BLaER1 (cell line): Measurements from ENCODE around the gene RNU6-7.

ENCODE experiments used
- H3K27ac ChIP-seq: shearing (Covaris generic); formaldehyde crosslinking; 2 replicates; pipeline ENCODE4 v1.8.1; 2022
- H3K27me3 ChIP-seq: shearing (Covaris generic); formaldehyde crosslinking; 2 replicates; pipeline ENCODE4 v1.8.1; 2022
- H3K36me3 ChIP-seq: shearing (Covaris generic); formaldehyde crosslinking; 2 replicates; pipeline ENCODE4 v1.8.1; 2022
- H3K4me1 ChIP-seq: shearing (Covaris generic); formaldehyde crosslinking; 2 replicates; pipeline ENCODE4 v1.8.1; 2022
- H3K4me2 ChIP-seq: shearing (Covaris generic); formaldehyde crosslinking; 2 replicates; pipeline ENCODE4 v1.8.1; 2022
- H3K4me3 ChIP-seq: shearing (Covaris generic); formaldehyde crosslinking; 2 replicates; pipeline ENCODE4 v1.8.1; 2022
- H3K9ac ChIP-seq: shearing (Covaris generic); formaldehyde crosslinking; 2 replicates; pipeline ENCODE4 v1.8.1; 2022
- H3K9me3 ChIP-seq: shearing (Covaris generic); formaldehyde crosslinking; 2 replicates; pipeline ENCODE4 v1.8.1; 2022
- H4K20me1 ChIP-seq: shearing (Covaris generic); formaldehyde crosslinking; 2 replicates; pipeline ENCODE4 v1.8.1; 2022
- Cebpa-rat ChIP-seq: shearing (Covaris generic); IDR thresholded peaks from 2 replicates; pipeline ENCODE4 v1.8.1; 2022

RNU6-7 gene

DNA sequence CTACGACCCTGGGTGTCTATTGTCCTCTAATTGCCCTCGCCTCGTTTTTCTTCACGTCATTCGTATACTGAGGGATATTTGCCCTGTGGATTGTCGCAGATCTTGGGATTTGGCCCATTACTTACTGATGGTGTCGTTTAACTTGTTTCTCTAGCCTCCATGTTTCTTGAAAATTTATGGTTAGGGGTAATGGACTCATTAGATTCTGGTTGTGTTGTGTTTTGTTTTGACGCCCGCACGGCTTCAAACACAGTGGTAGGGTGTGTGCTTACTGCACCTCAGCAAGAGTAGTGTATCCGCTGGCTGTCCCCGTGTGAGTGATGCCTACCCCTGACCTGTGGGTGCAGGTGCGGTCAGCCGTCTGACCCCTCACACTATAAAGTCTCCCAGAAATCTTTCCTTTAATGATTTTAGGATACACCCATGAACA, 2.1 kb downstream of the RNU6-7 start:
- H3K27ac ChIP-seq, result peak overlapping the region; percentile 95; the same call in 1 of the 2 replicates

DNA sequence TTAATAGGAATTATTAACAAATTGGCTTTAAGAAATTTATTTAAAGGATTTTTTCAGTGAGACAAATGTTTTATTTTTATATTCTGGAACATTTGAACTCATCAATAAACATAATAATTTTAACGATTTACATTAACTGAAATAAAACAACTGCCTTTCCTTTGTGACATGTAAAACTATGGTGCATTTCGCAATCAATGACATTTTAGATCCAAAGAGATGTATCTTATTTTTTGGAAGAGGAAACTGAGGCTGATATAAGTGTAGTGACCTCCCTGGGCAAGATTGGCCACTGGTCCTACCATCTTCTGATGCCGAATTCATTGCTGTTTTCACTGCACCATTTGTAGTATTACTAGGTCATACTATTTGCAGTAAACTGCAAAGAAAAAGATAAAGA, 3.7 kb downstream of the RNU6-7 start:
- H3K27ac ChIP-seq, result no peak overlapping the region
- H3K27me3 ChIP-seq, result no peaks in the 10 kb centered on the region
- H3K4me1 ChIP-seq, result peaks cover 16% of the 10 kb centered on the region
- H4K20me1 ChIP-seq, result no peaks in the 10 kb centered on the region
- no peak overlapping the region for H3K9ac ChIP-seq
- H3K4me3 ChIP-seq, result no peak overlapping the region
- no peak; the same call in 1 of the 2 replicates for TF ChIP-seq Cebpa-rat
- H3K36me3 ChIP-seq, result no peaks in the 10 kb centered on the region
- H3K4me2 ChIP-seq, result no peak overlapping the region
- no peaks in the 10 kb centered on the region for H3K9me3 ChIP-seq

More for the DNA sequence above, 2.1 kb downstream of the RNU6-7 start:
- H3K9ac ChIP-seq, result peak overlapping the region; percentile 94
- no peaks in the 10 kb centered on the region for H3K36me3 ChIP-seq
- peaks cover 22% of the 10 kb centered on the region for H3K4me1 ChIP-seq
- H3K27me3 ChIP-seq, result no peaks in the 10 kb centered on the region
- peak overlapping the region; percentile 89 for H3K4me2 ChIP-seq
- H3K4me3 ChIP-seq, result peak overlapping the region; percentile 80
- H3K9me3 ChIP-seq, result no peaks in the 10 kb centered on the region
- no peak for TF ChIP-seq Cebpa-rat
- no peaks in the 10 kb centered on the region for H4K20me1 ChIP-seq

DNA sequence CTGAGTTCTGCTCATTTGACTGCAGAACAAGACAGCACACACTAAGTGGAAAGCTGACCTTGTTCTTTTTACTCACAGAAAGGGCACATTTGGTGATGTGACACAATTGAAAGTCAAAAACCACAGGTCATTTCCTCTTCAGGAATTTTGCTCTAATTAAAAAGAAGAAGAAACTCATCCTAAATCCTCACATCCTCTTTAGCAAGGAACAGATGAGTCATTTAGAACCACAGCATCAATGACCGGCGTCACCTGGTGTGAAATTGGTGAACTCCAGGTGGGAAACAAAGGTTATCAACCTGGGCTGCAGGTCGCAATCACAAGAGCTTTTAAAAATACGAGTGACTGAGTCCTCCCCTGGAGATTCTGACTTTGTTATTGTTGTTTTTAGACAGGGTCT, 4.1 kb downstream of the RNU6-7 start:
- no peak overlapping the region for H3K9ac ChIP-seq
- H3K4me1 ChIP-seq, result peaks cover 16% of the 10 kb centered on the region
- no peaks in the 10 kb centered on the region for H3K36me3 ChIP-seq
- no peak for TF ChIP-seq Cebpa-rat
- H3K4me2 ChIP-seq, result no peak overlapping the region
- no peaks in the 10 kb centered on the region for H3K9me3 ChIP-seq
- no peaks in the 10 kb centered on the region for H3K27me3 ChIP-seq
- H4K20me1 ChIP-seq, result no peaks in the 10 kb centered on the region
- H3K4me3 ChIP-seq, result no peak overlapping the region
- H3K27ac ChIP-seq, result no peak overlapping the region

DNA sequence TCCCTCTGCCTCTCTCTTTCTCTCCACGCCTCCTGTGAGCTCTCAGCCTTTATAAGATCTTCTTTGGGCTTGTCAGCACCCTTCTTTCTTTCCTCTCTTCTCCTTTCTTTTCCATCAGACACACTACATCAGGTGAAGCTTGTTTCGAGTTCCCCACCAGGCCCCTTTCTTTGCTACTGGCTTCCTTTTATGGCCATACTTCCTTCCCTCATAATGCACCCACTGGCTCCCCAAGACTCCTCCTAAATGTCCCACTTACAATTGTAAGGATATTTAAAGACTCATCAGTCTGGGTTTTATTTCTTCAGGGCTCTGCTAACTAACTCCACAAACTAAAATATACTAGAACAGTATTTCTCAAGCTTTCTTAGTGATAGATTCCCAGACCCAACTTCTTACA, 4.7 kb downstream of the RNU6-7 start:
- no peak for TF ChIP-seq Cebpa-rat
- Histone ChIP-seq H4K20me1 (no peaks in the 10 kb centered on the region), H3K27ac (no peak overlapping the region), H3K4me2 (no peak overlapping the region), H3K9me3 (no peaks in the 10 kb centered on the region), H3K4me1 (peaks cover 16% of the 10 kb centered on the region), H3K4me3 (no peak overlapping the region), H3K9ac (no peak overlapping the region), H3K36me3 (no peaks in the 10 kb centered on the region), H3K27me3 (no peaks in the 10 kb centered on the region)

DNA sequence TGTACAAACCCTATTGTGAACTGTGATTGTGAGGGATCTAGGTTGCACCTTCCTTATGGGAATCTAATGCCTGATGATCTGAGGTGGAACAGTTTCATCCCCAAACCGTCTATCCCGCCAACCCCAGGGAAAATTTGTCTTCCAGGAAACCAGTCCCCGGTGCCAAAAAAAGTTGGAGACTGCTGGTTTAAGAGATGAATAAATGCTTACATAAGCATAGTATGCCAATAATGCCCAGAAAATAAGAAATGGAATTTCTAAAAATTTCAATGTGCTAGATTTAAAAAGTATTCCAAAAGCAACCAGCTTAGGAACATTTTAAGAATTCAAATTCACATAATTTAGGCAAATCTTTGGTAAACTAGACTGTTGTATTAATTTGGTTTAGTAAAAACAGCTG, 6.6 kb downstream of the RNU6-7 start:
- no peak for TF ChIP-seq Cebpa-rat
- Histone ChIP-seq H3K4me2 (no peak overlapping the region), H3K27ac (no peak overlapping the region), H3K4me3 (no peak overlapping the region), H3K9ac (no peak overlapping the region), H3K36me3 (no peaks in the 10 kb centered on the region), H3K4me1 (peaks cover 7% of the 10 kb centered on the region), H3K27me3 (no peaks in the 10 kb centered on the region), H3K9me3 (no peaks in the 10 kb centered on the region), H4K20me1 (no peaks in the 10 kb centered on the region)

DNA sequence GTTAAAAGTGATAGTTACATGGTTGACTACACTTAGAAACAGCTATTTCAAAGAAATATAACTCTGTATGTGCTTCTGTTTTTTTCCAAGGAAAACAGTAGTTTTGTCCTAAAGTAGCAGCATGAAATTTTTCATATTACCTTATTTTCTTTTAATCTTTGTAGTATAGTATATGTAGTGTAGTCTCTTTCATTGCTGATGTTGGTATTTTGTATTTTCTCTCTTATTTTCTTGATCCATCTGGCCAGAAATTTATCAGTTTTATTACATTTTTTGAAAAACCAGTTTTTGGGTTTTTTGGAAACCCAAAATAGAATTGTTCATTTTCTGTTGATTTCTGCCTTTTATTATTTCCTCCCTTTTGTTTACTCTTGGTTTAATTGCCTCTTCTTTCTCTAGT, 7.6 kb downstream of the RNU6-7 start:
- Histone ChIP-seq H4K20me1 (no peaks in the 10 kb centered on the region), H3K27me3 (no peaks in the 10 kb centered on the region), H3K9ac (no peak overlapping the region), H3K9me3 (no peaks in the 10 kb centered on the region), H3K4me2 (no peak overlapping the region), H3K4me3 (no peak overlapping the region), H3K27ac (no peak overlapping the region), H3K4me1 (no peaks in the 10 kb centered on the region), H3K36me3 (no peaks in the 10 kb centered on the region)
- no peak for TF ChIP-seq Cebpa-rat

DNA sequence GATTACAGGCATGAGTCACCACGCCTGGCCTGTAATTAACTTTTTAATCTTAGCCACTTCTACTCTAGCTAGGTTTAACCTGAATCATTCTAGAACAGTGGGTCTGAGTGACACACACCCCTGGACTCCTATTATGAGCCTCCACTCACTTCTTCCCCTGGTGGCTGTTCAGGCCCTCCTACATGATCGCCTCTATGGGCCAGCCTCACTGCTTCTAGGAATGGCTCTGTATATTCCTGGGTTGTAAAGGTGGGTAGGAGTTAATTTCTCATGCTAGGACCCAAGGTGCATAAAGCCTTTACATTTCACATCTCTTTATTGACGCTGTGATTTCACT, 9.2 kb downstream of the RNU6-7 start:
- Histone ChIP-seq H3K4me3 (no peak overlapping the region), H3K27me3 (no peaks in the 10 kb centered on the region), H3K27ac (no peak overlapping the region), H3K9ac (no peak overlapping the region), H3K4me1 (no peaks in the 10 kb centered on the region), H3K4me2 (no peak overlapping the region), H4K20me1 (no peaks in the 10 kb centered on the region), H3K9me3 (no peaks in the 10 kb centered on the region), H3K36me3 (no peaks in the 10 kb centered on the region)
- TF ChIP-seq Cebpa-rat, result no peak

DNA sequence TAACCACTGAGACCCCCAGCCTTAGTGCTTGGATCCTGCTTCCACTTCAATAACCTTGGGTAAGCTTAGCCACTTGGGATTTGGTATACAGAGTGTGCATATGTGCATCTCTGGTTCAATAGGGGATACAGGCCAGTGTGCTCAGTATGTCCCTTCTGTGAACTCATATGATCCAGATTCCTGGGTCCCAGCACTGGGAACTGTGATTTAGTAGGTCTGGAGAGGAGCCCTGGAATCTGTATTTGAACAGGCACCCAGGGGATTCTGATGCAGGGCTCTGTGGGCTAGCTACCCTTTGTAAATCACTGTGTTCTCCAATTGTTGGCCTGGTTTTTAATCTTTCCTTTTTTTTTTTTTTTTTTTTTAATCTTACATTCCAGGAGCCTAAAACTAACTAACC, 11.0 kb downstream of the RNU6-7 start:
- Histone ChIP-seq H3K4me3 (no peak overlapping the region), H3K4me2 (no peak overlapping the region), H3K27ac (no peak overlapping the region), H3K4me1 (no peaks in the 10 kb centered on the region), H3K9me3 (no peaks in the 10 kb centered on the region), H3K9ac (no peak overlapping the region), H4K20me1 (no peaks in the 10 kb centered on the region), H3K27me3 (no peaks in the 10 kb centered on the region), H3K36me3 (no peaks in the 10 kb centered on the region)
- TF ChIP-seq Cebpa-rat, result no peak

DNA sequence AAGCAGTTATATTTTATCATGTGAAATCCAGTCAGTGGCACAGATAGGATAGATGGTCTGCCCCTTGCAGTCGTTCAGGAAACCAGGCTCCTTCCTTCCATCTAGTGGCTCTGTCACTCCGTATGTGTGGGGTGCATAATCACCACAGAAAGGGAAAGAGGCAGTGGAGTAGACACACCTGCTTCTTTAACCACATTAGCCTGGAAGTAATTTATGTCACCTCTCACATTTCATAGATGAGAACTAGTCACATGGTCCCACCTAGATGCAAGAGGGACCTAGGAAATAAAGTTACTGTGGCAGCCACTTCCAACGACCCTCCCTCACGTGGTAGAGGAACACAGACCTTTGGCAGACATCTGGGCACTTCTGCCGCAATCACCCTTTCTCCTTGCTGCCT, 15.5 kb downstream of the RNU6-7 start:
- TF ChIP-seq Cebpa-rat, result no peak
- Histone ChIP-seq H3K4me3 (no peak overlapping the region), H3K9ac (no peak overlapping the region), H3K36me3 (no peaks in the 10 kb centered on the region), H3K4me1 (no peaks in the 10 kb centered on the region), H3K27me3 (no peaks in the 10 kb centered on the region), H4K20me1 (no peaks in the 10 kb centered on the region), H3K27ac (no peak overlapping the region), H3K4me2 (no peak overlapping the region), H3K9me3 (no peaks in the 10 kb centered on the region)

DNA sequence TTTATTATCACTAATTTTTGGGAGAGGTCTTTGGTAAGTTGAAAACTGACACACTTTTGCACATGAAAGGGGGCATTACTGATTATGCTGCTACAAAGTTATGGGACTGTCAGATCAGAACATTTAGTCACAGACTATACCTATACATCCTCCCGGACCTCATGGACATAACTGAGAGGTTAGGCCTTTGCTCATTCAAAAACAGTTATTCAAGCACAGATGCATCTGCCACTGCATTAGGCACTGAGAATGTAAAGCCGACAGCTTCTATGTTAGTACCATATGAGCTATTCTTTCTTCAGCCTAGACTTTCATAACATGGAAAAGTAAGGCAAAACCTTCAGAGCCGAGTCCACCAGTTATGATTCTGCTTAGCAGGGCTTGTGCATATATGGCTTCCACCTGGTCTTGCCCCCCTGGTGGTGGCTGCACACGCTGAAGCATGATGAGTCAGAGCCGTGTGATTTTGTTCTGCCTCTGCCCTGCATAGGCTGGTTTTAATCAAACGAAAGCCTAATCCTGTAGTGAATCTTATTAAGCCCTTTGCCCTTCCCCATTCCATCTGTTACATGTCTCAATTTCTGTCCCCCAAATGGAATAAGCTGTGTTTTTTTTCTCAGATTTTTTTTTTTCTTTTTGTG, 23.0 kb downstream of the RNU6-7 start:
- Histone ChIP-seq H3K4me2 (no peak overlapping the region), H3K27me3 (no peaks in the 10 kb centered on the region), H3K27ac (no peak overlapping the region), H3K9ac (no peak overlapping the region), H4K20me1 (no peaks in the 10 kb centered on the region), H3K4me3 (no peak overlapping the region), H3K4me1 (no peaks in the 10 kb centered on the region), H3K9me3 (no peaks in the 10 kb centered on the region), H3K36me3 (no peaks in the 10 kb centered on the region)
- TF ChIP-seq Cebpa-rat, result no peak

DNA sequence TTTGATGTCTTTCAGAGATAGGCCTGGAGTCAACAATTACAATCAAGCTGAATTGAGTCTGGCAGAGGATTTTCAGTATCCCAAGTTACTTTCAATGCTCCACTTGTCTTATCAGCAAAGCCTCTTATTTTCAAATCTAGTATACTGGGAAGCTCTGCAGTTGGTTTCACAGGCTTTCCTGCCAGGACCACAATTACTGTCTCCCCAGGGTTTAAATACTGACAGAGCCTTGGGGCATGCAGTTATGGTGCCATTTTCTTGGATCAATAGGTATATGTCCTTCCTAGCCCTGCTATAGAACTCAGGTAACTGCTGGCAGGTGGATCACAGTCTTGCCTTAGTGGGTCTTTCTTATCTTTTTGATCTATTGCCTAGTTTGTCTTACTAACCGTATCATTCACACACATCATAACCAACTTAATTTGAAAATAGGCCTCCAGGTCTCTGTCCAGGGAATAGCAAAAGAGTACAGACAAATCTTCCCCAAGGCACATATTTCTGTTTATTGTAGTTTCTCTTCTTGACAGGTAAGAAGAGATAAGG, 23.6 kb downstream of the RNU6-7 start:
- Histone ChIP-seq H3K36me3 (no peaks in the 10 kb centered on the region), H3K27ac (no peak overlapping the region)

More for the DNA sequence above, 23.6 kb downstream of the RNU6-7 start:
- no peak for TF ChIP-seq Cebpa-rat
- Histone ChIP-seq H3K4me3 (no peak overlapping the region), H4K20me1 (no peaks in the 10 kb centered on the region), H3K4me2 (no peak overlapping the region), H3K4me1 (no peaks in the 10 kb centered on the region), H3K27me3 (no peaks in the 10 kb centered on the region), H3K9ac (no peak overlapping the region), H3K9me3 (no peaks in the 10 kb centered on the region)
